Activated T-cell treated with anti-CD3 and anti-CD28 coated beads, Interleukin-2, amount 50 U/mL, for 24 hours (primary cell): ENCODE measurements around the gene CAMKK2.
"Not testable (repeated sequence)": the region's sequence is repeated elsewhere in the genome, so short reads cannot be mapped to it uniquely, and the experiment has no call there.

Source experiments
- DNase-seq: peaks from one replicate; pipeline ENCODE4 v3.0.0-alpha.2; 2020
- H3K27ac Mint-ChIP-seq: 2 replicates; pipeline ENCODE4 v1.8.0; 2020; ENCODE audit warnings: mild to moderate bottlenecking, mixed read lengths
- H3K27me3 Mint-ChIP-seq: 2 replicates; pipeline ENCODE4 v1.8.0; 2020; ENCODE audit warnings: mixed read lengths
- H3K36me3 Mint-ChIP-seq: 2 replicates; pipeline ENCODE4 v1.8.0; 2020; ENCODE audit warnings: low read depth, mixed read lengths
- H3K4me1 Mint-ChIP-seq: 2 replicates; pipeline ENCODE4 v1.8.0; 2020; ENCODE audit warnings: low read depth, mixed read lengths
- H3K4me3 Mint-ChIP-seq: 2 replicates; pipeline ENCODE4 v1.8.0; 2020; ENCODE audit warnings: mild to moderate bottlenecking, moderate library complexity, mixed read lengths
- H3K9me3 Mint-ChIP-seq: 2 replicates; pipeline ENCODE4 v1.8.0; 2020; ENCODE audit warnings: mixed read lengths

CAMKK2 gene

DNA sequence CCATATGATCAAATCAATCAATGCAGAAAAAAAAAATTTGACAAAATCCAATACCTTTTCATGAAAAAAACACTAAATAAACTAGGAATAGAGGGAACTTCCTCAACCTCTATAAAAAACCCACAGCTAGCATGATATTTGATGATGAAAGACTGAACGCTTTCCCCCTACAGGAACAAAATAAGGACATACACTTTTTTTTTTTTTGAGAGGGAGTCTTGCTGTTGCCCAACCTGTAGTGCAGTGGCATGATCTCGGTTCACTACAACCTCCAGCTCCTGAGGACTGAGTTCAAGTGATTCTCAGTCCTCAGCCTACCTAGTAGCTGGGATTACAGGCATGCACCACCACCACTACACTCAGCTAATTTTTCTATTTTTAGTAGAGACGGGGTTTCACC is 17.9 kb upstream of the CAMKK2 start:
- Mint-ChIP-seq H3K4me1 (peaks cover 30% of the 10 kb centered on the region), H3K27ac (peak overlapping the region; percentile 68), H3K36me3 (peaks cover 92% of the 10 kb centered on the region), H3K4me3 (no peak overlapping the region), H3K9me3 (no peaks in the 10 kb centered on the region), H3K27me3 (no peaks in the 10 kb centered on the region)
- DNase-seq, result no peak

DNA sequence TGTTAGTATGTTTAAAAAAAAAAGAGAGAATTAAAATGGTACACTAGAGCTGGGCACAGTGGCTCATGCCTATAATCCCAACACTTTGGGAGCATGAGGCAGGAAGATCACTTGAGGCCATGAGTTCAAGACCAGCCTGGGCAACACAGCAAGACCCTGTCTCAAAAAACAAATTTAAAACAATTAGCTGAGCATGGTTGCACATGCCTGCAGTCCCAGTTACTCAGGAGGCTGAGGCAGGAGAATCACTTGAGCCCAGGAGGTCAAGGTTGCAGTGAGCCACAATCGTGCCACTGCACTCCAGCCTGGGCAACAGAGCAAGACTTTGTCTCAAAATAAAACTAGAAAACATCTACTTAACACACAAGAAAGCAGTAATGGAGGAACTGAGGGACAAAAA is 13.7 kb upstream of the CAMKK2 start:
- H3K9me3 Mint-ChIP-seq, DNase-seq, H3K27me3 Mint-ChIP-seq, H3K4me3 Mint-ChIP-seq: not testable (repeated sequence)
- H3K4me1 Mint-ChIP-seq, result peaks cover 17% of the 10 kb centered on the region
- H3K27ac Mint-ChIP-seq, result peak overlapping the region; percentile 68
- H3K36me3 Mint-ChIP-seq, result peaks cover 70% of the 10 kb centered on the region

DNA sequence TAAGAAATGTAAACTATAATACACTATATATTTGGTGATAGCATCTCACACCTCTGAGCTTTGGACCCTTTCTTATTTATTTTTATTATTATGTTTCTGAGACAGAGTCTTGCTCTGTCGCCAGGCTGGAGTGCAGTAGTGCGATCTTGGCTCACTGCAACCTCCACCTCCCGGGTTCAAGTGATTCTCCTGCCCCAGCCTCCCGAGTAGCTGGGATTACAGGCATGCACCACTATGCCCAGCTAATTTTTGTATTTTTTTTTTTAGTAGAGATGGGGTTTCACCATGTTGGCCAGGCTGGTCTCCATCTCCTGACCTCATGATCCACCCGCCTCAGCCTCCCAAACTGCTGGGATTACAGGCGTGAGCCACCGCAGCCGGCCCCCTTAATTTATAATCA is 10.9 kb upstream of the CAMKK2 start:
- not testable (repeated sequence) for DNase-seq, H3K9me3 Mint-ChIP-seq, H3K4me3 Mint-ChIP-seq, H3K4me1 Mint-ChIP-seq, H3K27ac Mint-ChIP-seq, H3K27me3 Mint-ChIP-seq
- H3K36me3 Mint-ChIP-seq, result peaks cover 45% of the 10 kb centered on the region

DNA sequence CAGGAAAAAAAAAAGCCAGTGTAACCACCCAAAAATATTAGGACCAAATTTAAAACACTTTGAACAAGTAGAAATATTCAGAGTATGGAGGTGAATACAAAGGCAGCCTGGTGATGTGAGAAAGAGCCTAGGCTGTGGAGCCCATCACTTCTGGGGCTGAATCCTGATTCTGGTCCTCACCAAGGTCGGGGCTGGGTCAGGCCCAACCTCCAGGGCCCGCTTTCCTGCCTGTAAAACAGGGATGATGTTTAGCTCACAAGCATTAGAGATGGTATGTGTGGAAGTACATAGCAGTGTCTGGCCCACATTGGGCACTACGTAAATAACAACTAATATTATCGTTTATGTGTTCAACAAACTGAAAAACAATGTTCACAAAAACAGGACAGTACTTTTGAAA is 7.8 kb upstream of the CAMKK2 start:
- Mint-ChIP-seq H3K27me3 (no peaks in the 10 kb centered on the region), H3K4me1 (no peaks in the 10 kb centered on the region), H3K4me3 (no peak overlapping the region), H3K9me3 (no peaks in the 10 kb centered on the region), H3K36me3 (peaks cover 16% of the 10 kb centered on the region), H3K27ac (no peak overlapping the region)
- DNase-seq, result no peak

DNA sequence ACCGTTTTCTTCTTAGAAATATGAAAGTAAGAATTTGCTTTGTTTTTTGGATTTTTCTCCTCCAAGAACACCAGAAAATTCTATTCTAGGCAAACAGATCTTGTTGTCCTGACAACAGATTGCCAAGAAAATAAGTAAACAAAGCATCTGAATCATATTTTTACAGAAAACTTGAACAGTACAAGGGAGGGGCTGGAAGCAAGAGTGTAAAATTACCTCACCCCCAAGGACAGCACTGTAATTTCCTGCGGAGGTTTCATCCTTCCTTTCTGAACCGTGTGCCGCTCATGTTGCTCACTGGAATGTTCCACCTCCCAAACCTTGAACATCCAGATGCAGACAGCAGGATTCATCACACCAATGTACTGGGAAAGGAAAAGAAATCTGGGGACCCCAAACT is 5.4 kb upstream of the CAMKK2 start:
- Mint-ChIP-seq H3K36me3 (peaks cover 1% of the 10 kb centered on the region), H3K4me1 (peaks cover 11% of the 10 kb centered on the region), H3K27me3 (no peaks in the 10 kb centered on the region), H3K9me3 (no peaks in the 10 kb centered on the region), H3K4me3 (no peak overlapping the region), H3K27ac (no peak overlapping the region)
- no peak for DNase-seq

DNA sequence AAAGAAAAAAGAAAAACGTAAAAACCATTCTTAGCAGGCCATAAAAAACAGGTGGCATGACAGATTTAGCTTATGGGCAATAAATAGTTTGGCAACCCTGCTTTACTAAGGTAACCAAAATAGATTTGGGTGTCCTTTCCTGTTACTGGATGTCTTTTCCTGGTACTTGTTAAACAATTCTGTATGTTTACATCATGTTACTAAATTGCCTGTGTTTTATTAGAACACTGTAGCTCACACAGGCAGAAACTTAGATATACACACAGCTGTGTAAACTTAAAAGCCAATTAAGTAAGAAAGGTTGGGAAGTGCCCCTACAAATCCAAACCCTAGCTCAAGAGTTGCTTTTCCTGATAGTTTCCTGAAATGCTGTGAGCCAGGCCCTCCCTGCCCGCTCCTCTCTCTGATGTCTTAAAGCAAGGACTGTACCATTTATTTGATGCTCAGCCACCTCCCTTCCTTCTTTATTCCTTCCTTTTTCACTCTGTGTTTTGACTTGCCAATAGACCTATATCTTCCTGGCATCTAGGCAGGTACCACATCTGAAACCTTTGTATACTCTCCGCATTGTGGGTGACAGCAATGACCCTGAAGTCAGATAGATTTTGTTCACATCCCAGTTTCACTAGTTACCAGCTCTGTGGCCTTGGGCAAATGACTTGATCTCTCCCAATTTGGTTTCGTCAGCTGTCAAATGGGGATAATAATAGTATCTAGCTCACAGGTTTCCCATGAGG is 3.7 kb upstream of the CAMKK2 start:
- no peak overlapping the region for H3K4me3 Mint-ChIP-seq
- DNase-seq, result no peak
- H3K27ac Mint-ChIP-seq, result no peak overlapping the region
- no peaks in the 10 kb centered on the region for H3K9me3 Mint-ChIP-seq
- peaks cover 8% of the 10 kb centered on the region for H3K36me3 Mint-ChIP-seq
- peaks cover 14% of the 10 kb centered on the region for H3K4me1 Mint-ChIP-seq
- H3K27me3 Mint-ChIP-seq, result no peaks in the 10 kb centered on the region

DNA sequence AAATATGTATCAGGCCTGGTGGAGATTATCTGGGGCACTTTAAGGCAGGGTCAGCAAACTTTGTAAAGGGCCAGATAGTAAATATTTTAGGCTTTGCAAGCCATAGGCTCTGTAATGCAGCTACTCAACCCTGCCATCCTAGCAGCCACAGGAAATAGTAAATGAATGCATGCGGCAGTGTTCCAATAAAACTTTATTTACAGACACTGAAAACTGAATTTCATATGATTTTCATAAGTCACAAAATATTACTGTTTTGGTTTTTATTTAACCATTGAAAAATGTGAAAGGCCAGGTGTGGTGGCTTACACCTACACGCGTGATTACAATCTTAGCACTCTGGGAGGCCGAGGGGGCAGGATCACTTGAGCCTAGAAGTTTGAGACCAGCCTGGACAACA is 3.2 kb upstream of the CAMKK2 start:
- Mint-ChIP-seq H3K4me1 (peaks cover 18% of the 10 kb centered on the region), H3K4me3 (no peak overlapping the region), H3K27me3 (no peaks in the 10 kb centered on the region), H3K36me3 (peaks cover 8% of the 10 kb centered on the region), H3K27ac (no peak overlapping the region), H3K9me3 (no peaks in the 10 kb centered on the region)
- DNase-seq, result no peak

DNA sequence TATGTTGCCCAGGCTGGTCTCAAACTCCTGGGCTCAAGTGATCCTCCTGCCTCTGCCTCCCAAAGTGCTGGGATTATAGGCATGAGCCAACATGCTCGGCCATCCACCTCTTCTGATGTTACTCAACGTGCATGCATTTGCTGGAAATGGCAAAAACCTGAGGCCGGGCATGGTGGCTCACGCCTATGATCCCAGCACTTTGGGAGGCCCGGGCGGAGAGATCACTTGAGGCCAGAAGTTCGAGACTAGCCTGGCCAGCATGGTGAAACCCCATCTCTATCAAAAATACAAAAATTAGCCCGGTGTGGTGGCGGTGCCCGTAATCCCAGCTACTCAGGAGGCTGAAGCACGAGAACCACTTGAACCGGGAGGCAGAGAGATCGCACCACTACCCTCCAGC is 1.9 kb upstream of the CAMKK2 start:
- H3K9me3 Mint-ChIP-seq, H3K27ac Mint-ChIP-seq, DNase-seq, H3K27me3 Mint-ChIP-seq, H3K4me3 Mint-ChIP-seq: not testable (repeated sequence)
- Mint-ChIP-seq H3K36me3 (peaks cover 18% of the 10 kb centered on the region), H3K4me1 (peaks cover 30% of the 10 kb centered on the region)

DNA sequence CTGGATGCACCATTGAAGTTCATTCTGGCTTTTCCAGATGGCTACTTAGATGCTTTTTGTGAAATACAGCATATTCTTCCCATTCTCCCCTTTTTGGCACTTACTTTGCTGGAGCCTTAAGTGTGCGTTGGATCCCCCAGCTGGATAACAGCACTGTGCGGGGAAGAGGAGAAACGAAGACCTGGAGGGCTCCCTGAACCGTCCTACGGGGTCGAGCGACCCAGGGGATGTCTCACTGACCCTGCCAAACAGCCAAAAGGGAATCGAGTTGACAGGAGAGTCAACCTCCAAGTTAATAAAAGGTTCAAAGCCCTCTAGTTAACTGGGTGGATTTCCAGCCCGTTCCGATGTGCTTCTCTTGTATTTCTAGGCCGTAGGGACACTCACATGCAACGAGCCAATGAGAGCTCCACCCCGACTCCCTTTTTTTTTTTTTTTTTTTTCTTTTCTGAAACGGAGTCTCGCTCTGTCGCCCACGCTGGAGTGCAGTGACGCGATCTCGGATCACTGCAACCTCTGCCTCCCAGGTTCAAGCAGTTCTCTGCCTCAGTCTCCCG is 1.0 kb upstream of the CAMKK2 start:
- Mint-ChIP-seq H3K9me3 (no peaks in the 10 kb centered on the region), H3K4me1 (peaks cover 34% of the 10 kb centered on the region), H3K27me3 (no peaks in the 10 kb centered on the region), H3K36me3 (peaks cover 27% of the 10 kb centered on the region), H3K4me3 (peak overlapping the region; percentile 83), H3K27ac (peak overlapping the region; percentile 88)
- peak; percentile 72 for DNase-seq

DNA sequence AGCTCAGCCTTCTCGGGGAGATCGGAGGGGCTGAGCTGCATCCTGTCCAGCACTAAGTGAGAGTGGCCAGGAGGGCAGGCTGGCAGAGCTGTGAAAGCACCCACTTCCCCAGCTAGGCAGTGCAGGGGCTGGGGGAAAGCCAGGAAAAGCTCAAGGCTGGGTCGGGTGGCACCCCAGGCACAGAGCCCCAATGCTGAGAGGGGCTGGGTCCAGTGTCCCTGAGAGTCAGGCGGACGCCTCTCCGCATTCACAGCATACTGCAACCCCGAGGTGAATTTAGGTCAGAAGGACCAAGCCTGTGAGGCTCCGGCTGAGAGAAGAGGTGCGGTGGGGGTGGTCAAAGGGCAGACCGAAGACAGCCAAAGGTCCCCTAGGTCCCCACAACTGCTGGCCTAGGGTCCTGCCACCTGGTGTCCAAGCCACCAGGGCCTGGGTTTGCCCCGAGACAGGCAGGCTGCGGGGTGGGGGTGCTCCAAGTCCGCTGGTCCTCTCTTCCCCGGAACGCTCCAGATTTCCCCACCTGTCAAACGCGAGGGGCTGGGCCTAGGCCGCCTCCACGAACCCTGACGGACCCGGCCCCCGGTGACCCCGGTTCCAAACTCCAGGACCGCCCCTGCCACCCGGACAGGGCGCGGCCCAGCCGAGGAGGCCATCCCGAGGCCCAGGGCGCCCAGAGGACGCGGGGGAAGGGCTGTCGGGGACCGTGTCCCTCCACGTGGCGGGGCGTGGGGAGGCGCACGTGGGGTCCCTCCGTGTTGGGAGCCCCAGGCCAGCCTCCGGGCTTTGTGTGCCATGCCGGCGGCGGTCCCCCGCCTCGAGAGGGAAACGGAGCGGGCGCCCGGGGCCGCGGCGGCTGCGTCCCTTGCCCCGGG is 527 bp downstream of the CAMKK2 start:
- Mint-ChIP-seq H3K4me1 (peaks cover 38% of the 10 kb centered on the region), H3K36me3 (peaks cover 39% of the 10 kb centered on the region), H3K4me3 (peak overlapping the region; percentile 92), H3K27me3 (no peaks in the 10 kb centered on the region), H3K9me3 (no peaks in the 10 kb centered on the region), H3K27ac (peak overlapping the region; percentile 89)
- no peak for DNase-seq

DNA sequence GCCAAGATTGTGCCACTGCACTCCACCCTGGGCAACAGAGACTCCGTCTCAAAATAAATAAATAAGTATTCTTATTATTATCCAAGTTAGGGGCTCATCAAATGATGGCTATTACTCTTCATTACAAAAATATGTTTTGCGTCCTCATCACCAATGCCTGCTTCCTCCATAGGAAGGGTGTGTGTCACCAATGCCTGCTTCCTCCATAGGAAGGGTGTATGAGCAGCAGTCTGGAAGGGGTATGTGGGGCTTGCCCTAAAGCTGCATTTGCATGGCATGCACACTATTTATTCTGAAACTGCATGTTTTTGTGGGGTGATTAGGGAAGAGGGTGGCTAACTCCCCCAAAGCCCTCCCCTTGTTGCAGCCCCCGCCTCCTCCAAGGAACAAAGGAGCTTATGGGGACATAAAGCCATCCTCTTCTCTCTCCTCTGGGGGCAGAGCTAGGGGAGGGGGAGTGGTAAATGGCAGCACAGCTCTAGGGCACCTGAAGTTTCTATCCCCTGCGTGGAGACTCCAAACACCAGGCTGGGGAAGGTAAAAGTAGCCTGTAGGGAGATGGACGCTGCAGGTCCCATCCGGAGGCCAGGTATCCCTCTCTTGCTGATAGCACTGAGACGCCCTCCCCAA is 1.3 kb downstream of the CAMKK2 start:
- Mint-ChIP-seq H3K4me3 (peak overlapping the region; percentile 92), H3K27ac (peak overlapping the region; percentile 89), H3K4me1 (peaks cover 38% of the 10 kb centered on the region), H3K36me3 (peaks cover 46% of the 10 kb centered on the region), H3K9me3 (no peaks in the 10 kb centered on the region), H3K27me3 (no peaks in the 10 kb centered on the region)
- DNase-seq, result peak; percentile 34

DNA sequence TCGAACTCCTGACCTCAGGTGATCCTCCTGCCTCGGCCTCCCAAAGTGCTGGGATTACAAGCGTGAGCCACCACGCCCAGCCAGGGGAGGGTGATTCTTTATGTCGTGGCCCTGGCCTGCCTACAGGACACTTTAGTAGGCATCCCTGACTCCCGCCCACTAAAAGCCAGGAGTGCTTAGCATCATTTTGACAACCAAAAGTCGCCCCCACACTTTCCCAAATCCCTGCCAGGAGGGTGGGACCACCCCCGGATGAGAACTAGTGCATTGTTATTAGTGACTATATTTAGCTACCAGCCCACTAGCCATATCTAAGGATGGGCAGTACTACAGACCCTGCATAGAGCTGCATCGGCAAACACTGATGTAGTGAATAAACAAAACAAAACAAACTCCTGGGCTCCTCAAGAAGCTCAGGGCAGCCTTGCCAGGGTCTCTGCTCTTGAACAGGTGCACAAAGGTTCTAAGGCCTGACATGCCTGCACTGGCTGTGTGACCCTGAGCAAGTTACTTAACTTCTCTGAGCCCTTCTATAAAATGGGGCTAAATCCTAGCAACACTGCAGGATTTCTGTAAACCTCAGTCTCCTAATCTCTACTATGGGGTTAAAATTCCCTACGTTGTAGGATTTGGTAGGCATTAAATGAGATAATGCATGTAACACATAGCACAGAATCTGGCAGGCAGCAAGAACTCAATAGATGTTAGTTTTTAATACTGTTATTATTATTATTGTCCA is 2.2 kb downstream of the CAMKK2 start:
- H3K27ac Mint-ChIP-seq, result no peak overlapping the region
- peaks cover 54% of the 10 kb centered on the region for H3K36me3 Mint-ChIP-seq
- no peaks in the 10 kb centered on the region for H3K27me3 Mint-ChIP-seq
- H3K9me3 Mint-ChIP-seq, result no peaks in the 10 kb centered on the region
- DNase-seq, result no peak
- peaks cover 41% of the 10 kb centered on the region for H3K4me1 Mint-ChIP-seq
- peak overlapping the region; percentile 92 for H3K4me3 Mint-ChIP-seq

DNA sequence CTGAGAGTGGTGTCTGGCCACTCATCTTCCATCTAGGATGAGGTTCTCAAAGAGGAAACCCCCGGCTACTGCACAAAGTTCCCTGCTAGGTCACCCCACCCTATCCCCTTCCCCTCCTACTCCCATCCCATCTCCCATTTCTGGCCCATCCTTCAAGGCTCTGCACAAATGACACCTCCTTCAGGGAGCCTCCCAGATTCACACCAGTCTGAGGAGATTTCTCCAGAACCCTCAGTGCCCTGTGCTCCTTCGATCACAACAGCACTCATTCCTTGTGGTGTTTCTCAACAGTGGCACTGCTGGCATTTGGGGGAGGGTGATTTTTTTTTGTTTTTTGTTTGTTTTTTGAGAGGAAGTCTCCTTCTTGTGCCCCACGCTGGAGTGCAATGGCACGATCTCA is 2.9 kb downstream of the CAMKK2 start:
- Mint-ChIP-seq H3K9me3 (no peaks in the 10 kb centered on the region), H3K36me3 (peaks cover 58% of the 10 kb centered on the region), H3K27ac (no peak overlapping the region), H3K4me1 (peaks cover 39% of the 10 kb centered on the region), H3K4me3 (no peak overlapping the region), H3K27me3 (no peaks in the 10 kb centered on the region)
- no peak for DNase-seq

DNA sequence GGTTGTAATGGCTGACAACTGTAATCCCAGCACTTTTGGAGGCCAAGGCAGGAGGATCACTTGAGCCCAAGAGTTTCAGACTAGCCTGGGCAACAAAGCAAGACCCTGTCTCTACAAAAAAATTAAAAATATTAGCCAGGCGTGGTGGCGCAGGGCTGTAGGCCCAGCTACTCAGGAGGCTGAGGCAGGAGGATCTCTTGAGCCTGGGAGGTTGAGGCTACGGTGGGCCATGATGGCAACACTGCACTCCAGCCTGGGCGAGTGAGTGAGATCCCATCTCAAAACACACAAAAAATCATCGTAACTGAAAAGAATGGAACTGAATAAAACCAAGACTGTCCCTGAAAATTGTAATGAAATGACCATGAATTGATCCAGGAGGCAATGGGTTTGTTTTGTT is 6.1 kb downstream of the CAMKK2 start:
- no peak overlapping the region for H3K27ac Mint-ChIP-seq
- H3K27me3 Mint-ChIP-seq, result no peaks in the 10 kb centered on the region
- peaks cover 35% of the 10 kb centered on the region for H3K4me1 Mint-ChIP-seq
- DNase-seq, result no peak
- H3K4me3 Mint-ChIP-seq, result no peak overlapping the region
- H3K36me3 Mint-ChIP-seq, result peaks cover 65% of the 10 kb centered on the region
- no peaks in the 10 kb centered on the region for H3K9me3 Mint-ChIP-seq
